Subcutaneous abdominal adipose tissue (tissue), 5 donors: Measurements from ENCODE around the gene FAM43B.

Experiments used
- H3K27ac ChIP-seq: one replicate; pipeline ENCODE4 v1.7.0; 2013; ENCODE audit warnings: low read depth, mild to moderate bottlenecking, inconsistent platforms, low read length, moderate library complexity
- H3K27me3 ChIP-seq, 5 donors: one replicate each; pipeline ENCODE4 v1.7.0; 2013; ENCODE audit warnings: low read length in 5 of 5, inconsistent platforms in 1 of 5; ENCODE audit not compliant: control insufficient read depth in 5 of 5, insufficient read depth in 4 of 5
- H3K36me3 ChIP-seq, 5 donors: one replicate each; pipeline ENCODE4 v1.7.0; 2013; ENCODE audit warnings: low read length in 5 of 5; ENCODE audit not compliant: control insufficient read depth in 5 of 5, insufficient read depth in 5 of 5
- H3K4me1 ChIP-seq, 5 donors: one replicate each; pipeline ENCODE4 v1.7.0; 2013; ENCODE audit warnings: low read length in 5 of 5, mild to moderate bottlenecking in 3 of 5, moderate library complexity in 1 of 5; ENCODE audit not compliant: control insufficient read depth in 5 of 5, insufficient read depth in 5 of 5
- H3K4me3 ChIP-seq, 5 donors: one replicate each; pipeline ENCODE4 v1.7.0; 2013; ENCODE audit warnings: low read length in 5 of 5, low read depth in 1 of 5
- H3K9ac ChIP-seq, 5 donors: one replicate each; pipeline ENCODE4 v1.7.0; 2013; ENCODE audit warnings: low read length in 5 of 5, mild to moderate bottlenecking in 4 of 5, moderate library complexity in 3 of 5
- H3K9me3 ChIP-seq, 5 donors: one replicate each; pipeline ENCODE4 v1.7.0; 2013; ENCODE audit warnings: low read length in 5 of 5; ENCODE audit not compliant: control insufficient read depth in 5 of 5
- donor health status: healthy.
- donor health status: healthy.
- donor health status: healthy.
- donor health status: healthy.
- donor health status: healthy.

The FAM43B gene

GRCh38 chr1:20551161-20551560 lies 1.2 kb upstream of the FAM43B start:
- no peak overlapping the region for H3K4me3 ChIP-seq
- H3K9ac ChIP-seq: no peak overlapping the region
- peaks cover 31 to 46% (median 44%) of the 10 kb centered on the region in 5 donors for H3K27me3 ChIP-seq
- no peaks in the 10 kb centered on the region for H3K36me3 ChIP-seq
- no peak overlapping the region for H3K27ac ChIP-seq
- peaks cover 2 to 32% (median 26%) of the 10 kb centered on the region in 5 donors for H3K4me1 ChIP-seq
- H3K9me3 ChIP-seq: no peaks in the 10 kb centered on the region

- Histone ChIP-seq H3K9ac (no peak overlapping the region), H3K36me3 (no peaks in the 10 kb centered on the region), H3K4me1 (peaks cover 2 to 32% (median 26%) of the 10 kb centered on the region in 5 donors), H3K27ac (no peak overlapping the region), H3K9me3 (no peaks in the 10 kb centered on the region), H3K27me3 (peaks cover 31 to 49% (median 44%) of the 10 kb centered on the region in 5 donors), H3K4me3 (peak overlapping the region in 4 of 5 donors; percentile 40 to 58 (median 56))
Measured at GRCh38 chr1:20552728-20553445, 514 bp downstream of the FAM43B start.

GRCh38 chr1:20555025-20555757 lies 2.8 kb downstream of the FAM43B start:
- no peaks in the 10 kb centered on the region for H3K36me3 ChIP-seq
- no peak overlapping the region for H3K27ac ChIP-seq
- H3K4me1 ChIP-seq: peaks cover 2 to 39% (median 26%) of the 10 kb centered on the region in 5 donors
- H3K27me3 ChIP-seq: peaks cover 31 to 55% (median 41%) of the 10 kb centered on the region in 5 donors
- H3K9me3 ChIP-seq: no peaks in the 10 kb centered on the region
- H3K9ac ChIP-seq: no peak overlapping the region
- H3K4me3 ChIP-seq: no peak overlapping the region

- H3K36me3 ChIP-seq: no peaks in the 10 kb centered on the region
- no peaks in the 10 kb centered on the region for H3K9me3 ChIP-seq
- peaks cover 35 to 57% (median 39%) of the 10 kb centered on the region in 5 donors for H3K27me3 ChIP-seq
- H3K4me1 ChIP-seq: peaks cover 2 to 39% (median 26%) of the 10 kb centered on the region in 5 donors
- H3K27ac ChIP-seq: no peak overlapping the region
- no peak overlapping the region for H3K4me3 ChIP-seq
- no peak overlapping the region for H3K9ac ChIP-seq
Measured at GRCh38 chr1:20555758-20556120, 3.4 kb downstream of the FAM43B start.

GRCh38 chr1:20558191-20558590 lies 5.8 kb downstream of the FAM43B start:
- Histone ChIP-seq H3K36me3 (no peaks in the 10 kb centered on the region), H3K9me3 (no peaks in the 10 kb centered on the region), H3K27ac (no peak overlapping the region), H3K27me3 (peaks cover 19 to 44% (median 26%) of the 10 kb centered on the region in 5 donors), H3K4me3 (no peak overlapping the region), H3K9ac (no peak overlapping the region), H3K4me1 (peaks cover 2 to 19% (median 12%) of the 10 kb centered on the region in 5 donors)

GRCh38 chr1:20560966-20561365 lies 8.6 kb downstream of the FAM43B start:
- Histone ChIP-seq H3K9me3 (no peaks in the 10 kb centered on the region), H3K27me3 (peaks cover 2 to 27% (median 11%) of the 10 kb centered on the region in 5 donors), H3K4me1 (peaks cover 0 to 7% (median 0%) of the 10 kb centered on the region in 5 donors), H3K27ac (no peak overlapping the region), H3K36me3 (no peaks in the 10 kb centered on the region), H3K4me3 (no peak overlapping the region), H3K9ac (no peak overlapping the region)

- peaks cover 8 to 24% (median 14%) of the 10 kb centered on the region in 5 donors for H3K27me3 ChIP-seq
Measured at GRCh38 chr1:20565234-20565633, 12.9 kb downstream of the FAM43B start.

GRCh38 chr1:20569523-20570098 lies 17.2 kb downstream of the FAM43B start:
- Histone ChIP-seq H3K4me3 (no peak overlapping the region), H3K36me3 (no peaks in the 10 kb centered on the region), H3K27ac (no peak overlapping the region), H3K9ac (no peak overlapping the region), H3K27me3 (peaks cover 6 to 14% (median 11%) of the 10 kb centered on the region in 5 donors), H3K9me3 (peaks cover 0 to 7% (median 4%) of the 10 kb centered on the region in 5 donors), H3K4me1 (no peaks in the 10 kb centered on the region)

More at GRCh38 chr1:20565234-20565633, 12.9 kb downstream of the FAM43B start:
- Histone ChIP-seq H3K36me3 (no peaks in the 10 kb centered on the region), H3K9me3 (no peaks in the 10 kb centered on the region), H3K27ac (no peak overlapping the region), H3K4me3 (no peak overlapping the region), H3K9ac (no peak overlapping the region), H3K4me1 (no peaks in the 10 kb centered on the region)

- H3K36me3 ChIP-seq: no peaks in the 10 kb centered on the region
- no peaks in the 10 kb centered on the region for H3K4me1 ChIP-seq
- no peak overlapping the region for H3K4me3 ChIP-seq
- H3K27ac ChIP-seq: no peak overlapping the region
- peaks cover 6 to 15% (median 13%) of the 10 kb centered on the region in 5 donors for H3K27me3 ChIP-seq
- H3K9me3 ChIP-seq: peaks cover 0 to 7% (median 4%) of the 10 kb centered on the region in 5 donors
- no peak overlapping the region for H3K9ac ChIP-seq
Measured at GRCh38 chr1:20571427-20571826, 19.1 kb downstream of the FAM43B start.

- H3K27me3 ChIP-seq: peaks cover 6 to 15% (median 13%) of the 10 kb centered on the region in 5 donors
Measured at GRCh38 chr1:20573987-20574386, 21.6 kb downstream of the FAM43B start.

More at GRCh38 chr1:20573987-20574386, 21.6 kb downstream of the FAM43B start:
- Histone ChIP-seq H3K9me3 (peaks cover 0 to 7% (median 4%) of the 10 kb centered on the region in 5 donors), H3K4me1 (no peaks in the 10 kb centered on the region), H3K9ac (no peak overlapping the region), H3K36me3 (no peaks in the 10 kb centered on the region), H3K27ac (no peak overlapping the region), H3K4me3 (no peak overlapping the region)
